Measurements from ENCODE around the gene TBC1D23. TPM values are rescaled to one million over a fixed set of nuclear protein-coding genes. Genes with fewer than 3 reads are reported as not detected.
A peak's percentile ranks its signal among the peaks of the same experiment; 100 is the strongest.

The TBC1D23 gene
- total and polyA plus RNA-seq, 9 of the 15 experiments (the other 6 are each of a cell fraction or from before 2014, with no cell fraction given) = 23.4 to 85.8 (median 43.7) TPM

- TF ChIP-seq, protein P1, sequence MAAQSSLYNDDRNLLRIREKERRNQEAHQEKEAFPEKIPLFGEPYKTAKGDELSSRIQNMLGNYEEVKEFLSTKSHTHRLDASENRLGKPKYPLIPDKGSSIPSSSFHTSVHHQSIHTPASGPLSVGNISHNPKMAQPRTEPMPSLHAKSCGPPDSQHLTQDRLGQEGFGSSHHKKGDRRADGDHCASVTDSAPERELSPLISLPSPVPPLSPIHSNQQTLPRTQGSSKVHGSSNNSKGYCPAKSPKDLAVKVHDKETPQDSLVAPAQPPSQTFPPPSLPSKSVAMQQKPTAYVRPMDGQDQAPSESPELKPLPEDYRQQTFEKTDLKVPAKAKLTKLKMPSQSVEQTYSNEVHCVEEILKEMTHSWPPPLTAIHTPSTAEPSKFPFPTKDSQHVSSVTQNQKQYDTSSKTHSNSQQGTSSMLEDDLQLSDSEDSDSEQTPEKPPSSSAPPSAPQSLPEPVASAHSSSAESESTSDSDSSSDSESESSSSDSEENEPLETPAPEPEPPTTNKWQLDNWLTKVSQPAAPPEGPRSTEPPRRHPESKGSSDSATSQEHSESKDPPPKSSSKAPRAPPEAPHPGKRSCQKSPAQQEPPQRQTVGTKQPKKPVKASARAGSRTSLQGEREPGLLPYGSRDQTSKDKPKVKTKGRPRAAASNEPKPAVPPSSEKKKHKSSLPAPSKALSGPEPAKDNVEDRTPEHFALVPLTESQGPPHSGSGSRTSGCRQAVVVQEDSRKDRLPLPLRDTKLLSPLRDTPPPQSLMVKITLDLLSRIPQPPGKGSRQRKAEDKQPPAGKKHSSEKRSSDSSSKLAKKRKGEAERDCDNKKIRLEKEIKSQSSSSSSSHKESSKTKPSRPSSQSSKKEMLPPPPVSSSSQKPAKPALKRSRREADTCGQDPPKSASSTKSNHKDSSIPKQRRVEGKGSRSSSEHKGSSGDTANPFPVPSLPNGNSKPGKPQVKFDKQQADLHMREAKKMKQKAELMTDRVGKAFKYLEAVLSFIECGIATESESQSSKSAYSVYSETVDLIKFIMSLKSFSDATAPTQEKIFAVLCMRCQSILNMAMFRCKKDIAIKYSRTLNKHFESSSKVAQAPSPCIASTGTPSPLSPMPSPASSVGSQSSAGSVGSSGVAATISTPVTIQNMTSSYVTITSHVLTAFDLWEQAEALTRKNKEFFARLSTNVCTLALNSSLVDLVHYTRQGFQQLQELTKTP (IDR thresholded peaks at IDR 0.05; ENCODE audit: low read depth in 1 of 2, partially characterized antibody in 2 of 2) = no peak
- TF ChIP-seq BMI1 (IDR thresholded peaks at IDR 0.05; ENCODE audit: low read length) (no peak), ZNF449 (CRISPR knock-in tag; IDR thresholded peaks at IDR 0.05) (no peak), BRD4 (IDR thresholded peaks at IDR 0.05) (no peak), ZNF174 (CRISPR knock-in tag; IDR thresholded peaks at IDR 0.05) (no peak), ZBTB9 (CRISPR knock-in tag; IDR thresholded peaks at IDR 0.05) (no peak), CAMTA2 (CRISPR knock-in tag; conservative IDR thresholded peaks at IDR 0.05) (no peak), ZNF518B (CRISPR knock-in tag; IDR thresholded peaks at IDR 0.05) (no peak), ZKSCAN1 (IDR thresholded peaks at IDR 0.05; ENCODE audit: low read depth, low read length) (no peak), SNAPC5 (CRISPR knock-in tag; IDR thresholded peaks at IDR 0.05) (no peak), ZNF3 (CRISPR knock-in tag; IDR thresholded peaks at IDR 0.05) (no peak), CREB1 (IDR thresholded peaks at IDR 0.05) (0 out of 2 replicates have a peak, but pooled peaks have one; percentile 14), CREB1 (CRISPR knock-in tag; IDR thresholded peaks at IDR 0.05) (no peak), TCFL5 (CRISPR knock-in tag; conservative IDR thresholded peaks at IDR 0.05) (no peak), TEAD2 (tag; IDR thresholded peaks at IDR 0.05) (no peak)
- TF ChIP-seq, protein P2, sequence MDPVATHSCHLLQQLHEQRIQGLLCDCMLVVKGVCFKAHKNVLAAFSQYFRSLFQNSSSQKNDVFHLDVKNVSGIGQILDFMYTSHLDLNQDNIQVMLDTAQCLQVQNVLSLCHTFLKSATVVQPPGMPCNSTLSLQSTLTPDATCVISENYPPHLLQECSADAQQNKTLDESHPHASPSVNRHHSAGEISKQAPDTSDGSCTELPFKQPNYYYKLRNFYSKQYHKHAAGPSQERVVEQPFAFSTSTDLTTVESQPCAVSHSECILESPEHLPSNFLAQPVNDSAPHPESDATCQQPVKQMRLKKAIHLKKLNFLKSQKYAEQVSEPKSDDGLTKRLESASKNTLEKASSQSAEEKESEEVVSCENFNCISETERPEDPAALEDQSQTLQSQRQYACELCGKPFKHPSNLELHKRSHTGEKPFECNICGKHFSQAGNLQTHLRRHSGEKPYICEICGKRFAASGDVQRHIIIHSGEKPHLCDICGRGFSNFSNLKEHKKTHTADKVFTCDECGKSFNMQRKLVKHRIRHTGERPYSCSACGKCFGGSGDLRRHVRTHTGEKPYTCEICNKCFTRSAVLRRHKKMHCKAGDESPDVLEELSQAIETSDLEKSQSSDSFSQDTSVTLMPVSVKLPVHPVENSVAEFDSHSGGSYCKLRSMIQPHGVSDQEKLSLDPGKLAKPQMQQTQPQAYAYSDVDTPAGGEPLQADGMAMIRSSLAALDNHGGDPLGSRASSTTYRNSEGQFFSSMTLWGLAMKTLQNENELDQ (CRISPR knock-in tag; IDR thresholded peaks at IDR 0.05; ENCODE audit: borderline replicate concordance) = no peak
Measured at GRCh38 chr3:100289339-100289738, 28.5 kb downstream of the TBC1D23 start (continued).

Data from K562 (cell line).